Upper lobe of left lung (tissue), 4 donors: ENCODE measurements around the gene MORC3.

ENCODE experiments used
- CTCF ChIP-seq, 6 experiments: fragments of 450-650 bp in 4 of 6; fragments of 200-600 bp in 2 of 6; sonication (generic) in 2 of 6; IDR thresholded peaks; one replicate each; pipeline ENCODE4 v1.5.1; 2016 to 2019; ENCODE audit warnings: antibody characterized with exemption in 6 of 6
- EP300 ChIP-seq, 4 donors: sonication (generic); formaldehyde crosslinking; IDR thresholded peaks; one replicate each; pipeline ENCODE4 v1.5.1; 2017; ENCODE audit warnings: antibody characterized with exemption in 4 of 4, control low read depth in 2 of 4
- POLR2A ChIP-seq, 4 donors: fragments of 450-650 bp; IDR thresholded peaks; one replicate each; pipeline ENCODE4 v1.5.1; 2016 to 2017; ENCODE audit warnings: antibody characterized with exemption in 4 of 4, mild to moderate bottlenecking in 2 of 4
- POLR2AphosphoS5 ChIP-seq, 2 donors: sonication (generic); formaldehyde crosslinking; IDR thresholded peaks; one replicate each; pipeline ENCODE4 v1.5.1; 2017; ENCODE audit warnings: antibody characterized with exemption in 2 of 2

DNA sequence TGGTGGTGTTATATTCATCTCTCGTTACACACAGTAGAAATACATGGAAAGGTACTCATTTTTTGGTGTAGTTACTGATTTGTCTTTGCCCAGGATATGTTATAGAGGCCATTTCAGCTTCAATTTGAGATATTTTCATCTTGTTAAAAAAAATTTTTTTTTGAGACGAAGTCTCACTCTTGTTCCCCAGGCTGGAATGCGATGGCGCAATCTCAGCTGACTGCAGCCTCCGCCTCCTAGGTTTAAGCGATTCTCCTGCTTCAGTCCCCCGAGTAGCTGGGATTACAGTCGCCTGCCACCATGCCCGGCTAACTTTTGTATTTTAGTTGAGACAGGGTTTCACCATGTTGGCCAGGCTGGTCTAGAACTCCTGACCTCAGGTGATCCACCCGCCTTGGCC is 19.0 kb downstream of the MORC3 start:
- TF ChIP-seq CTCF (IDR thresholded peaks at IDR 0.05) (no peak), POLR2A (IDR thresholded peaks at IDR 0.05) (no peak), POLR2AphosphoS5 (IDR thresholded peaks at IDR 0.05) (no peak), EP300 (IDR thresholded peaks at IDR 0.05) (no peak)
